ENCODE results near the gene RAD52.

The RAD52 gene

GRCh38 chr12:949453-950191 is at the start of gene RAD52:
TSS of gene RAD52 (minus strand) at chr12:949694. CDS start at chr12:933058, 16,636 bp downstream.
- DNase-seq: peak; percentile 92

GRCh38 chr12:998020-998874 is 48.8 kb upstream of the RAD52 start:
- DNase-seq: no peak

GRCh38 chr12:997505-997904 is 48.0 kb upstream of the RAD52 start:
- DNase-seq: no peak

GRCh38 chr12:996881-997280 is 47.4 kb upstream of the RAD52 start:
- no peak for DNase-seq

GRCh38 chr12:992647-993046 is 43.2 kb upstream of the RAD52 start:
- DNase-seq: no peak

GRCh38 chr12:991350-992333 is 42.1 kb upstream of the RAD52 start:
- peak; percentile 42 for DNase-seq

- DNase-seq: peak; percentile 42
These were observed 41.3 kb upstream of the RAD52 start, which contains the start of gene ERC1 for GRCh38 chr12:990661-991349. TSS of gene ERC1 (plus strand) at chr12:991223. CDS start at chr12:1027904, 36,681 bp downstream.

GRCh38 chr12:989751-990660 is 40.5 kb upstream of the RAD52 start:
- peak; percentile 3 for DNase-seq

GRCh38 chr12:989051-989450 is 39.6 kb upstream of the RAD52 start:
- DNase-seq: no peak

GRCh38 chr12:988646-989045 is 39.2 kb upstream of the RAD52 start:
- DNase-seq: no peak

GRCh38 chr12:981961-982360 is 32.5 kb upstream of the RAD52 start:
- no peak for DNase-seq

GRCh38 chr12:981176-981828 is 31.8 kb upstream of the RAD52 start:
- no peak for DNase-seq

GRCh38 chr12:979349-979748 is 29.9 kb upstream of the RAD52 start:
- no peak for DNase-seq

- no peak for DNase-seq
These were observed 27.7 kb upstream of the RAD52 start for GRCh38 chr12:977156-977555.

GRCh38 chr12:976644-977043 is 27.1 kb upstream of the RAD52 start:
- DNase-seq: no peak

- DNase-seq: no peak
These were observed 24.9 kb upstream of the RAD52 start for GRCh38 chr12:974271-974862.

- no peak for DNase-seq
These were observed 22.5 kb upstream of the RAD52 start for GRCh38 chr12:971991-972390.

GRCh38 chr12:969821-970220 is 20.3 kb upstream of the RAD52 start:
- no peak for DNase-seq

GRCh38 chr12:968545-968944 is 19.1 kb upstream of the RAD52 start:
- DNase-seq: no peak

- no peak for DNase-seq
These were observed 18.1 kb upstream of the RAD52 start for GRCh38 chr12:967641-968040.
